NCI-H524 treated with DMSO at 0.1 percent for 48 hours (cell line): Measurements from ENCODE around the gene AMBRA1.

Source experiments
- DNase-seq: peaks from one replicate; lab custom pipeline; 2025; lab: John Stamatoyannopoulos, UW

The AMBRA1 gene

DNA sequence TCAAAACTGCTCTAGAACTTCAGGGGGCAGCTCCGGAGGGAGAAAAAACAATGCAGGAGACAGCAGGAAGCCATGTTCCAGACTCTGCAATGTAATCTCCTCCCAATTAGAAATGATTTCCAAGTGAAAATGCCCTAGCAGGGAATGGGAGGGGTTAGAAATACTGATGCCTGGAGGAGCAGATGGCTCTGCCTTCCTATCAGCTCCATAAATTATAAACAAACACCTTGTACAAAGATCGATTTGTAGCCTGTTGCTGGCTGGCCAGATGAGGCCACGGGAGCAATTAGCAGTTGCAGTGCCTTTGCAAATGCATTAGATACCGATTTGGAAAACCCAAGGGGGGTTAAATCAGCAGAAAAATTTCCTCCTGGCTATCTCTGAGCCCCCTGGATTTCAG lies 155.6 kb downstream of the AMBRA1 start:
- DNase-seq, result peak; percentile 35

DNA sequence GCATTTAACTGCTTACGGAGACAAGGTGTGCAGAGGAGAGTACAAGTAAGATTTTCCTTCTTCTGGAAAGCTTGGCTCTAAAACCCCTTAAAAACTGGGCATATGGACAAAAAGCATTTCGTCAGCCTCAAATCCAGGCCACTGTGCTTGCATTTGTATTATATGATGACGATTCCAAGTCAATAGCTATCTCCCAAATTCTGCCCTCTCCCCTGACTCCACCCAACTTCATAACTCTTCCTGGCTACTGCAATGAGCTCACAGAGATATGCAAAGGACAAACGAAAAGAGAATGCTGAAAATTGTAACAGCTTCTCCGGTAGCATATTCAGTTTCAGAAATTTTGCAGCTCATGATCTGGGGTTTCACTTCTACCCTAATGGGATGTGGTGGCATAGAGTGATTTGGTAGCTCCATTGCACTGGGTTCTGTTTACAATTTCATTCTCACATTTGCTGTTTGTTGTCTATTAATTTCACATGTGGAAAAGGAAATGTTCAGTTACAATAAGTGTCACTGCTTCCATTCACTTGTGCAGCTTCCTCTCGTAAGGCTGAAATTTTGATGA lies 156.6 kb downstream of the AMBRA1 start:
- no peak for DNase-seq

DNA sequence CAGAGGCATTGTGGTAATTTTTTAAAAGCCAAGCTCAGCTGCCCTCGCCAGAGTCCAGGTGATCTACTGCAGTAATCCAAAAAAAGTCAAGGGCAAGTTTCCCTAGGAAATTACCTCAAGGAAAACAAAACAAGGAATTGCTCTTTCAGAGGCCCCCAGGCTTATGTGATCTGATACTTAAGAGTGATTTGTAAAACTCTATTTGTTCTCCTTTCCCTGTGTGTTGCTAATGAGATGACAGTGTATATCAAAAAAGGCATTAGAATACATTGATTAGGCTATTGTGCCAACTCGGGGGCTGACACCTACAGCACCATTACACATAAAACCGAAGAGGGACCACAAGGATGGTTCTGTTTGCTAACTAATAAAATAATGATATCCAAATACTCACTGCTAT lies 157.7 kb downstream of the AMBRA1 start:
- DNase-seq, result no peak

DNA sequence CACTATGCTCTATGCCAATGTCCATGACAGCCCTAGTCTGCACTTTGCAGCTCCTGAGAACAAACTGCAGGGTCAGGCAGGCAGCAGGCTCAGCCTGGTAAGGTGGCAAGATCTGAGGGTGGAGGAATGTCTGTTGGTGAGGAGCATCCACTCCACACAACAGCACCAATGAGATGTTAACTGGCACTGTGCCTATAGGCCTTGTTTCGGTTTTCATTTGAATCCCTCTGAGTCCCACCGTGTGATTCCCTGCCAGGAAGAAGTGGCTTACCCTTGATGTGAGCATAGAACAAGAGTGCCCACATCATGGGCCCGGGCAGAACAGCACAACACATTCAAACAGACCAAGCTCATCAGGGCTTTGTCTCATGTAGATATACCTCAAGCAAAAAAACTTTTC lies 158.1 kb downstream of the AMBRA1 start:
- DNase-seq, result no peak

DNA sequence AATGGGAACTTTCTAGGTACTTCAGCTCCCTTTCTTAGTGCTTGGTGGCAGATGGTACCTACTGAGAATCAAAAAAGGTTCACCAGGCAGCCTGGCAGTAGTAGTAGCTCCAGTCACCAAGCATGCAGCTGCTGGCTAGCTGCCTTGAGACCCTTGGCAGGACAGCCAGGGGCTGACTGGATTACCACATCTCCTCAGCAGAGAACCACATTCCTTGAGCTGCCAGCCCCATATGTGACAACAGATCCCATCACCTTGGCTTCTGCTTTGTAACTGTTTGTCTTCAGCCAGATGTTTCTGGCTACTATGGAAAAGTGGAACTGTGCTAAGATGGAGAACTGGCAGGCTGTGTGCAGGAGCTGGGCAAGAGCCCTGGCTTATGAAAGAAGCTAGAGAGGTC lies 162.6 kb downstream of the AMBRA1 start:
- no peak for DNase-seq

- DNase-seq, result no peak
Observed at GRCh38 chr11:46429717-46430116, 164.1 kb downstream of the AMBRA1 start.

DNA sequence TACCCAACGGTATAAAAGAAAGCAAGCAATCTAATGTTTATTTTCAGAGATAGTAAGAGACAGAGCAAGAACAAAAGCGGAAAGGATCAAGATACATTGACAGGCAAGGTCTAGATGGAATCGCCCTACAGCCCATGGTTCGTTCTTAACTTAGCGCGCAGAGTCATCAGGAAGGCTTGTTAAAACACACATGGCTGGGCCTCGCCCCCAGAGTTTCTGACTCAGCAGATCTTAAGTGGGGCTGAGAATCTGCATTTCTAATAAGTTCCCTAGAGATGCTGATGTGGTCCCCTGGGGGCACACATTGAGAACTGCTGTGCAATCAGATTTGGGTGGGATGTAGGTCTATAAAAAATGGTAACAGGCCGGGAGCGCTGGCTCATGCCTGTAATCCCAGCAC lies 166.5 kb downstream of the AMBRA1 start:
- DNase-seq, result no peak

- DNase-seq, result no peak
Observed at GRCh38 chr11:46426233-46426991, 167.4 kb downstream of the AMBRA1 start.

DNA sequence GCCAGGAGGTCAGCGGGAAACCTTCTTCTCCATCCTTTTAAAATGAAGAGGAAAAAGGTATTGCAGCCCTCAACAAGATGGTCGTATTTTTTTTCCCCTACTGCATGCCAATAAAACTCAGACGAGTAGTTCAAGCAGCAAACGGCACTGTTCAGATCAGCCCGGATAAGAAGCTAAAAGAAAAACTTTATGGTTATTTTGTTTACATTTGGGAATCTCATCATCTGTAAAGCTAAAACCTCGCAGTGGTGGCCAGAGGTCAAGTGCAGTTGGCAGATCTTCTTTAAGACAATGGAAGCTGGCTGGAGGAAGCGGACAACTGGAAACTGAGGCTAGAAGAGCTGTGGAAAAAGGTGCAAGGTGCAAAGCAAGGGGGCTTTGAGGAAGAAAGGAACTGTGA lies 171.2 kb downstream of the AMBRA1 start:
- no peak for DNase-seq

GRCh38 chr11:46421257-46421880 lies 172.5 kb downstream of the AMBRA1 start:
- DNase-seq, result peak; percentile 73

DNA sequence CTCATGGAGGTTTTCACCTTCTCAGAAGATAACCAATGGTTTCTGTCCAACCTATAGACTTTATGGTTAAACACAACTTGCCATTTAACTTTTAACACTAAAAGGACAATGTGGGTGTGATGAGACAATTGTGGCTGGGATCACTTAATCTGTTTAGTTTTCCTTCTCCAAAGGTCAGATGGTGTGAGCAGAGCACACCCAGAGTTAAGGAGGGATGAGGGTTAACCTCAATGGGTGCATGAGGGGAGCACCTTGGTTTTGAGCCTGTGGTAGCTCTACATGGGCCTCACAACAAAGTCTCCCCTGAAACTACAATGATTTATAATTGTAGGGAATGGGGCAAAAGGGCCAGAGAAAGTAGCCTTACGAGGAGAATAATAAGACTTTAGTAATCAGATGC lies 173.3 kb downstream of the AMBRA1 start:
- no peak for DNase-seq

DNA sequence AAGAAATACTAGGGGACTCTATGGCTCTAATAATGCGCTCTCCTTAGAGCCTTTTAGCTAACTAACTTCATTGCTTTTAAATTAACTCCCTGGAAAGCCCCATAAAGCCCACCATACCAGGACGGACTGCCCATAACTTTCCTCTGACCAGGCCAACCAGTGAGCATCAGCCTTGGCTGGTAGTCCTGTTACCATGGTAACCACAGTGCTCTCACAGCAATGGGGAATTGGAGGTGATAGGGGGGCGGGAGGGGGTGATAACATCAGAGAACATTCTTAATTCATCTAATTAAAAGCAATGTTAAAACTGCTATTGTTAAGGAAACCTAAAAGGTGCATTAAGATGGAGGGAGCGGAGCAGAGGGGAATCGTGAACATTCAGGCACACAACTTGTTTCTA lies 175.1 kb downstream of the AMBRA1 start:
- DNase-seq, result no peak

DNA sequence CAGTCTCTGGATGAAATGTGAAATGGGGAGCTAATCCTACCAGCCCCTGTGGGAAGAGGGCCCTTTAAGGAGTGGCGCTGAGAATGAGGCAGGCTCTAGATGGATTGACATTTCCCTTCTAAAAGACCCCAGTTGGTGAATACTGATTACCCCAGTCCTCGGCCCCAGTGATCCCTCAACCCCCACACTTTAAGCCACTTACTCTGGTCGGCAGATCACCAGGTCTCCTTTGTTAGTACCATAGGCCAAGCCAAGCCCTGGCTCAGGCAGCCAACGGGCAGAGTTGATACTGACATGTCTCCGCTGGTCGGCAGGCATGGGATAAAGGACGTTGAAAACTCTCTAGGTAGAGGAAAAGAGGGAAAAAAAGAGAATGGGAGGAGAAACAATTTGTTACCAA lies 176.1 kb downstream of the AMBRA1 start:
- DNase-seq, result no peak

- no peak for DNase-seq
Observed at GRCh38 chr11:46414879-46415278, 178.9 kb downstream of the AMBRA1 start.

GRCh38 chr11:46414466-46414796 lies 179.4 kb downstream of the AMBRA1 start:
- no peak for DNase-seq

DNA sequence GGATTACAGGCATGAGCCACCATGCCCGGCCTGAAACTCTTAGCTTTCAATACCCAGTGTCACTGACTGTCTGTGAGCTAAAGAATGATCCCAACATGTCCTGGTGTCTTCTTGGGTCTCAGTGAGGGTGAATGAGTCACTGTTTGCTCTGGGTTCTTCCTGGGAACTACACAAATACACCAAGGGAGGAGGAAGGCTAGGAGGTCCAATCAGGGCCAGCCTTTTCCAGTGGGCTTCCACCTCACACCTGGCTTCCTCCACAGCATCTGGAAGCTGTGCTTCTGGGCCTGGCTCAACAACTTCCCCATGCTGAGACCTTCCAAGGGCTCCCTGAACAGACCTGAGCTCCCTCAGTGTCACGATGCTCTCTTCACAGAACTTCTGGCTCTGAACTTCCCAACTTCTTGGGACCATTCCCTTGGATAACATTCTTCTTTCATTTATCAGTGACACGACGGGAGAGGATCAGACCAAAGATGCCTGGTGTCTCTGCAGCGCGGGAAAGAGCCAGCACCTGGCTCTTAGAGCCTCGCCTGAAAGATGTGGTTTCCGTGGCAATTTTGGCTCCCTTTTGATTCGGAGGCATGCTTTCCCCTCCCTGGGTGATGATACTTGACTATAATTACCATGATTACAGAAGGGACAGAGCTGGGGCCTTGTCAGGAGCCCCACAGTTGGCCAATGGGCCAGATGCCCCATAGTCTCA lies 179.9 kb downstream of the AMBRA1 start:
- no peak for DNase-seq

DNA sequence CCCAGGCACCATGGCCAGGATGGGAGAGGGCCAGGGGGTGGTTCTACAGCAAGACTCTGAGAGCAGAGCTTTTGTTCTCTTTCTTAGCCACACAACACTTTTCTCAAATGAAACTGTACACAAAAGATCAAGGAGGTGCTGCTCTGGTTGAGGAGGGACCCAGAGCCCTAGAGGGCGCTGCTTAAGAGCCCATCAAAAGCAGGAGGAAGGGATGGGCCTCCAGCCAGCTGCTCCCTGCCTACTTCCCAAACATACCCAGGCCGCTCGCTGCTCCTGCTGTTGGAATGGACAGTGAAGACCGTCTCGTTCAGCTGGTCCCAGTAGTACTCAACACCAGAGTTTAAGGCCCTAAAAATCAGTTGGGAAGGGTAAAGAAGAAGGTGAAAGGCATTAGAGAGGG lies 183.8 kb downstream of the AMBRA1 start:
- DNase-seq, result peak; percentile 13

- DNase-seq, result no peak
Observed at GRCh38 chr11:46408407-46408986, 185.3 kb downstream of the AMBRA1 start.

DNA sequence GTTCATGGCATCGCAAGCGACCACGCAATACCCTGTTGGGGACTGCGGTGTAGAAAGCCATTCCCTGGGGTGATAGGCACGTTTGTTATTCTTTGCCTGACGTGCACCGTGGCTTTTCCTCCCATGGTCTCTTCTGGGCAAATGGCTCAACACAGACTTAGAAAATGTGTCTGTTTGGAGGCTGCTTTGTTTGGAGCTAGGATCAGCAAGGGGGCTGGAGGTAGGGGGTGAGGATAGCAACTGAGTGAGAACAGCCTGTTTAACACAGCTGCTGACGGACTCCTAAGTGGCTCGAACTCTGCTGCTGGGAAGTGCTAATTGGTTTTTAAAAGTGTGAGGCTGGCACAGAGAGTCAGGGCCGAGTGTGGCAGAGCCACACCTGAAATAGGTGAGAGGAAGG lies 186.2 kb downstream of the AMBRA1 start:
- no peak for DNase-seq

- DNase-seq, result no peak
Observed at GRCh38 chr11:46404476-46405017, 189.3 kb downstream of the AMBRA1 start.

- no peak for DNase-seq
Observed at GRCh38 chr11:46402957-46403902, 190.6 kb downstream of the AMBRA1 start.
